HepG2 (cell line): ENCODE data around the gene MEF2D. TPM values are rescaled to one million over a fixed set of nuclear protein-coding genes. Genes with fewer than 3 reads are reported as not detected.

Source experiments
- ATAC-seq: fragments of 200-7000 bp; cut with Tn5 transposase; 3 replicates; pipeline ENCODE4 v1.9.1; 2020; ENCODE audit warnings: mild to moderate bottlenecking, moderate library complexity
- BruUV-seq: library from RNA; stranded (reverse); fragments of 400-500 nt; replicated peaks from 2 replicates; lab custom pipeline; 2021; lab: Mats Ljungman, UMichigan
- CTCF ChIA-PET: fragments of 300-600 bp; formaldehyde crosslinking; extraction: SDS; loops from one replicate; lab custom pipeline; 2021; ENCODE audit warnings: low total read pairs, inconsistent platforms, low intra/inter-chr PET ratio; lab: Yijun Ruan, JAX
- POLR2A ChIA-PET: fragments of 350-600 bp; sonication (Branson Sonifier 250); formaldehyde crosslinking; loops from one replicate; lab custom pipeline; 2020; ENCODE audit warnings: antibody characterized with exemption, inconsistent platforms; lab: Yijun Ruan, JAX
- DNase-seq: peaks from one replicate; pipeline ENCODE4 v3.0.0-alpha.2; 2015; ENCODE audit warnings: low spot score
- FAIRE-seq: peaks from 3 replicates; lab custom pipeline; 2011; peaks lifted over from hg19 to GRCh38; lab: Jason Lieb, UNC
- H2AFZ ChIP-seq: one replicate; pipeline ENCODE4 v1.6.1; 2011; ENCODE audit warnings: low read length, inconsistent platforms
- H3K27ac ChIP-seq: fragments of 300-600 bp; 3 replicates; pipeline ENCODE4 v1.8.0; 2011; ENCODE audit warnings: mixed run types, mild to moderate bottlenecking, mixed read lengths, low read length, inconsistent platforms; ENCODE audit not compliant: insufficient read depth; ENCODE audit errors: extremely low read length
- H3K27me3 ChIP-seq, 2 experiments: fragments of 200-600 bp in 1 of 2; 2 replicates in 1 of 2; 3 replicates in 1 of 2; pipeline versions ENCODE4 v1.6.0 to v1.8.0; 2011; ENCODE audit warnings: low read length in 2 of 2, mild to moderate bottlenecking in 2 of 2, moderate library complexity in 2 of 2, inconsistent platforms in 1 of 2; ENCODE audit not compliant: insufficient read depth in 2 of 2, control insufficient read depth in 1 of 2
- H3K36me3 ChIP-seq, 2 experiments: fragments of 200-600 bp in 1 of 2; replicated peaks in 1 of 2; 2 replicates in 1 of 2; 3 replicates in 1 of 2; pipeline versions ENCODE4 v1.5.1 to v1.8.0; 2011; ENCODE audit warnings: low read length in 2 of 2, inconsistent platforms in 1 of 2; ENCODE audit not compliant: insufficient read depth in 2 of 2, control insufficient read depth in 1 of 2
- H3K4me1 ChIP-seq: 2 replicates; pipeline ENCODE4 v1.5.1; 2012; ENCODE audit warnings: low read length, inconsistent platforms; ENCODE audit not compliant: insufficient read depth
- H3K4me2 ChIP-seq: 2 replicates; pipeline ENCODE4 v1.6.0; 2011; ENCODE audit warnings: low read depth, low read length, inconsistent platforms
- H3K4me3 ChIP-seq, 3 experiments: fragments of 200-600 bp in 1 of 3; sonication (generic), shearing (Covaris generic) in 1 of 3; replicated peaks in 1 of 3; 2 replicates each; pipeline ENCODE4 v1.5.1; 2011 to 2016; ENCODE audit warnings: low read length in 3 of 3, inconsistent platforms in 2 of 3, low read depth in 2 of 3, mild to moderate bottlenecking in 2 of 3, control low read depth in 1 of 3, mixed read lengths in 1 of 3; ENCODE audit not compliant: insufficient read depth in 1 of 3
- H3K79me2 ChIP-seq: one replicate; pipeline ENCODE4 v1.6.1; 2011; ENCODE audit warnings: low read length, inconsistent platforms; ENCODE audit not compliant: insufficient read depth
- H3K9ac ChIP-seq: 2 replicates; pipeline ENCODE4 v1.6.0; 2011; ENCODE audit warnings: mild to moderate bottlenecking, low read depth, low read length, inconsistent platforms; ENCODE audit not compliant: insufficient read depth
- H3K9me3 ChIP-seq: 2 replicates; pipeline ENCODE4 v1.5.1; 2012; ENCODE audit warnings: mild to moderate bottlenecking, low read length
- H4K20me1 ChIP-seq: 2 replicates; pipeline ENCODE4 v1.6.0; 2011; ENCODE audit warnings: inconsistent platforms, mild to moderate bottlenecking, low read length, moderate library complexity; ENCODE audit not compliant: insufficient read depth
- RNF2 ChIP-seq: fragments of 450-650 bp; conservative IDR thresholded peaks from 2 replicates; pipeline ENCODE4 v1.6.1; 2016; ENCODE audit warnings: low read depth
- ZNF20 ChIP-seq: sonication (generic); formaldehyde crosslinking; IDR thresholded peaks from 2 replicates; pipeline ENCODE4 v1.4.0; 2020; ENCODE audit warnings: mild to moderate bottlenecking, moderate library complexity, missing genetic modification reagents
- ZNF292 ChIP-seq: sonication (generic); formaldehyde crosslinking; IDR thresholded peaks from 2 replicates; pipeline ENCODE4 v1.8.1; 2022; ENCODE audit warnings: mild to moderate bottlenecking, low read depth, missing genetic modification reagents, borderline replicate concordance
- ZNF468 ChIP-seq: sonication (generic); formaldehyde crosslinking; IDR thresholded peaks from 2 replicates; pipeline ENCODE4 v1.8.0; 2022; ENCODE audit warnings: mild to moderate bottlenecking, moderate library complexity, missing genetic modification reagents
- ZNF703 ChIP-seq: sonication (generic); formaldehyde crosslinking; IDR thresholded peaks from 2 replicates; pipeline ENCODE4 v1.5.1; 2020; ENCODE audit warnings: missing genetic modification reagents, mild to moderate bottlenecking, moderate library complexity, borderline replicate concordance
- WGBS: methylation state at CpG from one replicate; pipeline ENCODE4 v1.1.6; 2017; ENCODE audit warnings: low lambda C conversion rate; 5-methylcytosine and 5-hydroxymethylcytosine counted together
- in situ Hi-C: cut with HindIII; loops from 2 replicates; pipeline ENCODE4 v1.10.0; 2017; ENCODE audit warnings: low pct_unique_long_range_greater_than_20kb; ENCODE audit not compliant: extremely low pct_ligation_motif_present
- intact Hi-C: fragments of 100-400 bp; cut with micrococcal nuclease; formaldehyde crosslinking; loops from one replicate; pipeline ENCODE4 v1.10.0; 2022; ENCODE audit not compliant: unreplicated experiment
- polyA plus RNA-seq, 8 experiments: library from polyadenylated mRNA; depleted of rRNA in 3 of 8; stranded (reverse) in 7 of 8; unstranded in 1 of 8; fragments of >200 nt; fragmentation: Illumina TruSeq in 4 of 8; extraction: Trizol in 4 of 8; gene quantifications; 2 replicates each; pipeline versions ENCODE4 v1.2.1 to v1.2.3, GENCODE V29; 2011 to 2016; ENCODE audit warnings: low read depth in 4 of 8, missing spikeins in 1 of 8, mixed read lengths in 1 of 8; ENCODE audit not compliant: insufficient read depth in 1 of 8
- total RNA-seq, 5 experiments: library from RNA; depleted of rRNA; stranded (reverse); fragments of >200 nt; fragmentation: Illumina TruSeq; extraction: Trizol; gene quantifications; 2 replicates each; pipeline ENCODE4 v1.2.3, GENCODE V29; 2016; ENCODE audit warnings: low read depth in 1 of 5
- TF ChIP-seq, protein P1 (sequence below), 2 experiments: sonication (generic) in 1 of 2; formaldehyde crosslinking in 1 of 2; IDR thresholded peaks; 2 replicates each; pipeline versions ENCODE4 v1.6.1 to v1.9.0; 2014 to 2022; ENCODE audit warnings: antibody characterized with exemption in 1 of 2, borderline replicate concordance in 1 of 2, inconsistent platforms in 1 of 2, low read depth in 1 of 2, missing genetic modification reagents in 1 of 2
- TF ChIP-seq, protein P2 (sequence below): sonication (generic); formaldehyde crosslinking; IDR thresholded peaks from 2 replicates; pipeline ENCODE4 v1.4.0; 2020; ENCODE audit warnings: missing genetic modification reagents
- TF ChIP-seq, protein P3 (sequence below): sonication (generic); formaldehyde crosslinking; IDR thresholded peaks from 2 replicates; pipeline ENCODE4 v1.5.0; 2020; ENCODE audit warnings: missing genetic modification reagents

MEF2D gene
- total and polyA plus RNA-seq, 2 of the 13 experiments (the other 11 are each of a cell fraction or from before 2014, with no cell fraction given), result 1.6 to 3.9 TPM

DNA sequence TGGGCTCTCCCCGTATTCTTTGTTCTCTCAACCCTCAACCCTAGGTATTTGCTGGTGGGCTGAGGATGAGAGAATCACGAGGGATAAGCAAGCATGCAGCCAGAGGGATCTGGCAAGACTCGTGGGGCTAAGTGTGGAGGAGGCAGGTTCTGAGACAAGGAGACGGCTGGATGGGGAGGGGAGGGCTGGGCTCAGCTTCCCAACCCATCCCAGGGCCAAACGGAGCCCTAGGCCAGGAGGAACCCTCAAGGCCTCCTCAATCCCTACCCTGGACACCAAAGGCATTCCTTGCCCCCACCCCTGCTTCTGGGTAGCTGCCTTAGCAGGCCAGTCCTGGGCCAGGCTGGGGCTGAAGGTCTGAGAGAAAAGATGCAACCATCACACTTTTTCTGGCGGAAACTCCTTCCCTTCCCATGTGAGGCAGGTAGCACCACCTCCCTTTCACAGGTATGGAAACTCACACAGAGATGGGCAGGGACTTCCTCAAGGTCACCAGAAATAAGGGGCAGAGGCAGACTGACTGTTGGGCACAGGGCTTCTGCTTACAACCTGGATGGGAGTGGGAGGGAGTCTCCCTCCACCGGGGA, 6.2 kb downstream of the MEF2D start:
- peaks cover 42% of the 10 kb centered on the region for H3K4me1 ChIP-seq
- no TSS peak for BruUV-seq
- no peaks in the 10 kb centered on the region for H3K27me3 ChIP-seq
- H3K79me2 ChIP-seq, result peaks cover 35% of the 10 kb centered on the region
- peaks cover 73% of the 10 kb centered on the region for H4K20me1 ChIP-seq
- no peak overlapping the region for H3K9ac ChIP-seq
- WGBS, result 82% methylated on average over 3 of the region's 7 CpGs
- H3K36me3 ChIP-seq, result peaks cover 2 to 7% of the 10 kb centered on the region in 2 experiments; a peak in 1 of 5 replicates
- intact Hi-C loops, result no loop called here
- in situ Hi-C loops, result no loop called here
- ATAC-seq (no peak), FAIRE-seq (no peak), DNase-seq (no peak)
- H2AFZ ChIP-seq, result no peak overlapping the region
- TF ChIP-seq ZNF468 (CRISPR knock-in tag), result no peak
- H3K9me3 ChIP-seq, result no peaks in the 10 kb centered on the region
- H3K27ac ChIP-seq, result no peak overlapping the region
- no peak overlapping the region for H3K4me2 ChIP-seq
- POLR2A ChIA-PET, result no interaction called here
- no peak overlapping the region for H3K4me3 ChIP-seq
- CTCF ChIA-PET, result no interaction called here

DNA sequence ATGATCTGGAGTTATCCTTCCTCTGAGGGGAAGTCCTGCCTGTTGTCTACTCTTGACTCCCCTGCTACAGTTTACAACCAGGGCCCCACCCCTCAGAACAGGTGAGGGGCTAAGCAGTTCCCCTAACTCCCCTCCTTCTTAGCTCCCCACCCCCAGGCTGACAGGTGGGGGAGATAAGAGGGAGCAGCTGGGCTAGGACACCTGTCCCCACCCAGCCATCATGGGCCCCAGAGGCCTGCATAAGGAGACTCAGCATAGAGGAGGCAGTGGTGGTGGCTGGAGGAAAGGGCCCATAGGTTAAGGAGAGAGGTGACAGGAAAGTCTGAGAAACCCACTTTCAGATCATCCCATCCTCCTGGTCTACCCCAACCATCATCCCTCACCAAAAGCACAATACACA, 6.8 kb downstream of the MEF2D start:
- Histone ChIP-seq H2AFZ (no peak overlapping the region), H3K9ac (no peak overlapping the region), H3K4me2 (no peak overlapping the region), H3K36me3 (peaks cover 2 to 7% of the 10 kb centered on the region in 2 experiments; a peak in 1 of 5 replicates), H3K9me3 (no peaks in the 10 kb centered on the region), H3K4me3 (no peak overlapping the region), H4K20me1 (peaks cover 71% of the 10 kb centered on the region), H3K79me2 (peaks cover 28% of the 10 kb centered on the region), H3K27ac (no peak overlapping the region), H3K4me1 (peaks cover 35% of the 10 kb centered on the region), H3K27me3 (no peaks in the 10 kb centered on the region)
- in situ Hi-C loops, result no loop called here
- TF ChIP-seq, protein P1, sequence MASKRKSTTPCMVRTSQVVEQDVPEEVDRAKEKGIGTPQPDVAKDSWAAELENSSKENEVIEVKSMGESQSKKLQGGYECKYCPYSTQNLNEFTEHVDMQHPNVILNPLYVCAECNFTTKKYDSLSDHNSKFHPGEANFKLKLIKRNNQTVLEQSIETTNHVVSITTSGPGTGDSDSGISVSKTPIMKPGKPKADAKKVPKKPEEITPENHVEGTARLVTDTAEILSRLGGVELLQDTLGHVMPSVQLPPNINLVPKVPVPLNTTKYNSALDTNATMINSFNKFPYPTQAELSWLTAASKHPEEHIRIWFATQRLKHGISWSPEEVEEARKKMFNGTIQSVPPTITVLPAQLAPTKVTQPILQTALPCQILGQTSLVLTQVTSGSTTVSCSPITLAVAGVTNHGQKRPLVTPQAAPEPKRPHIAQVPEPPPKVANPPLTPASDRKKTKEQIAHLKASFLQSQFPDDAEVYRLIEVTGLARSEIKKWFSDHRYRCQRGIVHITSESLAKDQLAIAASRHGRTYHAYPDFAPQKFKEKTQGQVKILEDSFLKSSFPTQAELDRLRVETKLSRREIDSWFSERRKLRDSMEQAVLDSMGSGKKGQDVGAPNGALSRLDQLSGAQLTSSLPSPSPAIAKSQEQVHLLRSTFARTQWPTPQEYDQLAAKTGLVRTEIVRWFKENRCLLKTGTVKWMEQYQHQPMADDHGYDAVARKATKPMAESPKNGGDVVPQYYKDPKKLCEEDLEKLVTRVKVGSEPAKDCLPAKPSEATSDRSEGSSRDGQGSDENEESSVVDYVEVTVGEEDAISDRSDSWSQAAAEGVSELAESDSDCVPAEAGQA (IDR thresholded peaks at IDR 0.05; ENCODE audit: low read depth), result no peak
- TF ChIP-seq, protein P1 (CRISPR knock-in tag; IDR thresholded peaks at IDR 0.05; ENCODE audit: borderline replicate concordance), result no peak
- TF ChIP-seq, protein P2, sequence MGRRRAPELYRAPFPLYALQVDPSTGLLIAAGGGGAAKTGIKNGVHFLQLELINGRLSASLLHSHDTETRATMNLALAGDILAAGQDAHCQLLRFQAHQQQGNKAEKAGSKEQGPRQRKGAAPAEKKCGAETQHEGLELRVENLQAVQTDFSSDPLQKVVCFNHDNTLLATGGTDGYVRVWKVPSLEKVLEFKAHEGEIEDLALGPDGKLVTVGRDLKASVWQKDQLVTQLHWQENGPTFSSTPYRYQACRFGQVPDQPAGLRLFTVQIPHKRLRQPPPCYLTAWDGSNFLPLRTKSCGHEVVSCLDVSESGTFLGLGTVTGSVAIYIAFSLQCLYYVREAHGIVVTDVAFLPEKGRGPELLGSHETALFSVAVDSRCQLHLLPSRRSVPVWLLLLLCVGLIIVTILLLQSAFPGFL (CRISPR knock-in tag), result no peak
- TF ChIP-seq, protein P3, sequence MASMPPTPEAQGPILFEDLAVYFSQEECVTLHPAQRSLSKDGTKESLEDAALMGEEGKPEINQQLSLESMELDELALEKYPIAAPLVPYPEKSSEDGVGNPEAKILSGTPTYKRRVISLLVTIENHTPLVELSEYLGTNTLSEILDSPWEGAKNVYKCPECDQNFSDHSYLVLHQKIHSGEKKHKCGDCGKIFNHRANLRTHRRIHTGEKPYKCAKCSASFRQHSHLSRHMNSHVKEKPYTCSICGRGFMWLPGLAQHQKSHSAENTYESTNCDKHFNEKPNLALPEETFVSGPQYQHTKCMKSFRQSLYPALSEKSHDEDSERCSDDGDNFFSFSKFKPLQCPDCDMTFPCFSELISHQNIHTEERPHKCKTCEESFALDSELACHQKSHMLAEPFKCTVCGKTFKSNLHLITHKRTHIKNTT (CRISPR knock-in tag), result no peak
- TF ChIP-seq ZNF703 (CRISPR knock-in tag), result no peak
- TF ChIP-seq ZNF20 (CRISPR knock-in tag), result no peak
- TF ChIP-seq RNF2, result no peak
- TF ChIP-seq ZNF292 (CRISPR knock-in tag), result no peak
- intact Hi-C loops, result no loop called here
- DNase-seq (no peak), FAIRE-seq (no peak), ATAC-seq (no peak)
- no TSS peak for BruUV-seq
- CTCF ChIA-PET, result no interaction called here
- POLR2A ChIA-PET, result no interaction called here
